Neural cell (in vitro differentiated cells): ENCODE results near the gene PLEKHN1.

Source experiments
- EZH2 ChIP-seq: fragments of 200-600, 300-800 bp; shearing (Covaris generic), sonication (generic); IDR thresholded peaks from 2 replicates; pipeline ENCODE4 v1.6.1; 2014; ENCODE audit warnings: antibody characterized with exemption, low read length, borderline replicate concordance, mild to moderate bottlenecking; ENCODE audit not compliant: insufficient read depth, poor library complexity, severe bottlenecking
- MXI1 ChIP-seq: fragments of 450-650 bp; conservative IDR thresholded peaks from 2 replicates; pipeline ENCODE4 v1.6.1; 2014; ENCODE audit warnings: antibody characterized with exemption, mild to moderate bottlenecking; ENCODE audit not compliant: poor library complexity, severe bottlenecking
- TAF1 ChIP-seq: IDR thresholded peaks from 2 replicates; pipeline ENCODE4 v1.6.1; 2012; ENCODE audit warnings: low read depth
- TF ChIP-seq, protein P1 (sequence below): fragments of 450-650 bp; IDR thresholded peaks from 2 replicates; pipeline ENCODE4 v1.5.1; 2014; ENCODE audit warnings: antibody characterized with exemption, mild to moderate bottlenecking, moderate library complexity; ENCODE audit not compliant: poor library complexity, severe bottlenecking

DNA sequence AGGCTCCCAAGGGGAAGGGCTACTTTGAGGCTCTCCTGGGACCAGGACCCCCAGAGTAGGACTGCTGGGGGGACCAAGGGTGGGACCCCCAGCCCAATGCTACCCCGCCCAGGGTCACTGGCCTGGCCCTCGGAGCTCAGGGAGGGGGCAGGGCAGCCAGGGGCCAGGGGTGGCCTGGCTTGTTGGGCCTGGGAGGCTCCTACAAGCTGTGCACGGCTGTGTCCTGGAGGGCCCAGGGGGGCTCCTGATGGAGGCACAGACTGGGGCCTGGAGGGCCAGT, 31.4 kb downstream of the PLEKHN1 start:
- TF ChIP-seq MXI1, result no peak
- no peak for TF ChIP-seq EZH2
- TF ChIP-seq, protein P1, sequence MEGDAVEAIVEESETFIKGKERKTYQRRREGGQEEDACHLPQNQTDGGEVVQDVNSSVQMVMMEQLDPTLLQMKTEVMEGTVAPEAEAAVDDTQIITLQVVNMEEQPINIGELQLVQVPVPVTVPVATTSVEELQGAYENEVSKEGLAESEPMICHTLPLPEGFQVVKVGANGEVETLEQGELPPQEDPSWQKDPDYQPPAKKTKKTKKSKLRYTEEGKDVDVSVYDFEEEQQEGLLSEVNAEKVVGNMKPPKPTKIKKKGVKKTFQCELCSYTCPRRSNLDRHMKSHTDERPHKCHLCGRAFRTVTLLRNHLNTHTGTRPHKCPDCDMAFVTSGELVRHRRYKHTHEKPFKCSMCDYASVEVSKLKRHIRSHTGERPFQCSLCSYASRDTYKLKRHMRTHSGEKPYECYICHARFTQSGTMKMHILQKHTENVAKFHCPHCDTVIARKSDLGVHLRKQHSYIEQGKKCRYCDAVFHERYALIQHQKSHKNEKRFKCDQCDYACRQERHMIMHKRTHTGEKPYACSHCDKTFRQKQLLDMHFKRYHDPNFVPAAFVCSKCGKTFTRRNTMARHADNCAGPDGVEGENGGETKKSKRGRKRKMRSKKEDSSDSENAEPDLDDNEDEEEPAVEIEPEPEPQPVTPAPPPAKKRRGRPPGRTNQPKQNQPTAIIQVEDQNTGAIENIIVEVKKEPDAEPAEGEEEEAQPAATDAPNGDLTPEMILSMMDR, result no peak
- TF ChIP-seq TAF1, result no peak
